GM21423 (cell line): Measurements from ENCODE around the gene FAH.

Experiments used
- ATAC-seq: cut with Tn5 transposase; IDR thresholded peaks from one replicate; pipeline ENCODE4 v1.9.1; 2021; ENCODE audit warnings: mild to moderate bottlenecking, moderate library complexity; ENCODE audit not compliant: unreplicated experiment

FAH gene

GRCh38 chr15:80171787-80172186 is 19.0 kb downstream of the FAH start:
- no peak for ATAC-seq

- ATAC-seq, result no peak
Observed at GRCh38 chr15:80172401-80172800, 19.6 kb downstream of the FAH start.

DNA sequence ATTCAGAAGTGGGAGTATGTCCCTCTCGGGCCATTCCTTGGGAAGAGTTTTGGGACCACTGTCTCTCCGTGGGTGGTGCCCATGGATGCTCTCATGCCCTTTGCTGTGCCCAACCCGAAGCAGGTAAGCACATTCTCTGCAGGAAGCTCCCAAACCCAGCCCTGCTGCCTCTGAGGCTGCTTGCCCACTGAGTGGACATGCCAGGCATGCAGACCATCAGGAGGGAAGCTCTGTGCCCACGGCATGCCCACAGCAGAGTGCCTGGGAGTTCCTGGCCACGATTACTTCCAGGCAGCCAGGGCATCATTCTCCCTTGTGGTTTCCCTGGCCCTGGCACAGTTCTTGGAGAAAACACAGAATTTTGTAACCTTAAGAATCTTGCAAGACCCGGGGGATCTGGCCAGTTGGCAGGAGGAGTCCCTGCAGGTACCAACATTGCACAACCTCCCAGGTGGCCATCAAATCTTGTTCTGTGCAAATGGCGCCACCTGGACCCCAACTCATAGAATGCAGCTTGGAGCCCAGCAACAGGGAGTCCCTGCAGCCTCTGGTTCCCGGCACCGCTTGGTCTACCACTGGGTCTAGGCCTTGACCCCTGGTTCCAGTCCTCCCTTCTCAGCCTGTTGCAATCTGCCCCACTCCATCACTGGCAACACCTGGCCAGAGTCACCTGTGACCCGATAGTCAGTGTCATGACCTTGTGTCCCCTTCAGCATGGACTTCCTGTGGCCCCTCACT is 20.4 kb downstream of the FAH start:
- ATAC-seq, result peak; percentile 85

GRCh38 chr15:80174017-80174746 is 21.4 kb downstream of the FAH start:
- no peak for ATAC-seq

GRCh38 chr15:80175436-80175835 is 22.6 kb downstream of the FAH start:
- no peak for ATAC-seq

- no peak for ATAC-seq
Observed at GRCh38 chr15:80176443-80176842, 23.6 kb downstream of the FAH start.

- ATAC-seq, result no peak
Observed at GRCh38 chr15:80177156-80177555, 24.4 kb downstream of the FAH start.

GRCh38 chr15:80179025-80179759 is 26.4 kb downstream of the FAH start:
- no peak for ATAC-seq

- ATAC-seq, result no peak
Observed at GRCh38 chr15:80179935-80180334, 27.1 kb downstream of the FAH start.

DNA sequence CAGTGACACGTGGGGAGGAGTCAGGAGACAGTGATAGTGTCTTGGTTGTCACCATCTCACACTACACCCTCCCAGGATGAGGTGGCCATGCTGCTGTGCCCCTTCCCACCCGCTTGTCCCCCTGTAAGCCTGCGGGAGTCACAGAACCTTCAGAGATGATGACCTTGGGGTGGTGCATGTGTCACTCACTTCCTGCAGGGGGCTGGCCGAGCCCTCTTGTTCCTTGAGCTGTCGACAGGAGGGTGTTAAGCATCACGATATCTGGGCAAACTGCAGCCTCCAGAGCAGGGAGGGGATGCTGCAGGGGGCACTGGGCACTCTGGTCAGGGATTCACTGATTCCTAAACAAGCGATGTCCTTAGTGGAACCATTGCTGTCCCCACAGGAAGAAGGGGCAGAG is 27.7 kb downstream of the FAH start:
- ATAC-seq, result no peak

DNA sequence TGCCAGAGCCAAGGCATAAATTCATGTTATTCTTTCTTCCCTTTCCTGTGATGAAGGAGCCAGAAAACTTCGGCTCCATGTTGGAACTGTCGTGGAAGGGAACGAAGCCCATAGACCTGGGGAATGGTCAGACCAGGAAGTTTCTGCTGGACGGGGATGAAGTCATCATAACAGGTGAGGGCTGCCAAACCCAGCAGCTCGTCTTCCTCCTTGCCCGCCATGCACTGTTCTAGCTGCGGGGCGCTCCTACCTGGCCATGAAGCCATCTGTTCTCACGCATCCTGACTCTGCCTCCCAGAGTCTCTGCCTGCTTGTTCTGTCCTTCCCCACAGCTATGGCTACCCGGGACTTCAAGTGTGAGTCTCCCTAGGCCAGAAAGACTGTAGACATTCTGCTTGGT is 28.2 kb downstream of the FAH start:
- no peak for ATAC-seq

- ATAC-seq, result no peak
Observed at GRCh38 chr15:80182611-80183261, 29.9 kb downstream of the FAH start.

GRCh38 chr15:80183306-80183705 is 30.5 kb downstream of the FAH start:
- no peak for ATAC-seq

GRCh38 chr15:80183886-80184285 is 31.1 kb downstream of the FAH start:
- ATAC-seq, result no peak

GRCh38 chr15:80184554-80184953 is 31.8 kb downstream of the FAH start:
- no peak for ATAC-seq

DNA sequence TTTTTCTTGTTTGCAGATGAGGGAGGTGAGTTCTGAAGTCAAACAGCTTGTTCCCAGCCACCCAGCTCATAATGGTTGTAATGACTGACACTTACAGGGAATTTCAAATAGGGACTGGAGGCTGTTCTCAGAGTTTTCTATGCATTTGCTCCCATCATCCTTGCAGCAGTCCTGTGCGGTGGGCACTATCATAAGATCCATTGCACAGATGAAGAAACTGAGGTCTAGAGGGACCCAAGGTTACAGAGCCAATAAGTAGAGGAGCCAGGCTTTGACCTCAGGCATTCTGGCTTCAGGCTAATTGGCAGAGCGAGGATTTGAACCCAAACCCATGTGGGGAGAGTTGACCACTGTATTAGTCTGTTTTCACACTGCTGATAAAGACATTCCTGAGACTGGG is 32.4 kb downstream of the FAH start:
- no peak for ATAC-seq

- ATAC-seq, result no peak
Observed at GRCh38 chr15:80186066-80186465, 33.3 kb downstream of the FAH start.

- ATAC-seq, result no peak
Observed at GRCh38 chr15:80186597-80186996, 33.8 kb downstream of the FAH start.

- ATAC-seq, result no peak
Observed at GRCh38 chr15:80188251-80188650, 35.5 kb downstream of the FAH start.

DNA sequence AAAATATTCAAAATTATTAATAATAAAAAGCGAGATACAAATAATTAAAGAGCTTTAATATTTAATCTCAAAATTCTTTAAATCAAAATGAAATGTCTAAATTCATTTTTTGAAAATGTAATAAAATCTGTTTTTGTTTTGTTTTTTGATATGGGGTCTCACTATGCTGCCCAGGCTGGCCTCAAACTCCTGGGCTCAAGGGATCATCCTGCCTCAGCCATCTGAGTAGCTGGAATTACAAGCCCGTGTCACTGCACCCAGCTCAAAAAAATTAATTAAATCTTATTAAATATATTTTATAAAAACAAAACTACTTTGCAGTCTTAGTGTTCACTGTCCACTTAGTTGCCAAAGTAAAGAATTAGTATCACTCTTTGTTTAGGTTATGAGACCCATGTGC is 38.4 kb downstream of the FAH start:
- no peak for ATAC-seq

GRCh38 chr15:80191897-80192595 is 39.2 kb downstream of the FAH start:
- no peak for ATAC-seq
